Karpas-422 (cell line): ENCODE results near the gene BNIP3. TPM values are rescaled to one million over a fixed set of nuclear protein-coding genes. Genes with fewer than 3 reads are reported as not detected.

Experiments used
- DNase-seq: peaks from one replicate; pipeline ENCODE4 v3.0.0-alpha.2; 2015
- H2AFZ ChIP-seq: fragments of 200-600 bp; sonication (generic); 2 replicates; pipeline ENCODE4 v1.6.1; 2014; ENCODE audit warnings: antibody characterized with exemption, low read length, mixed read lengths
- H3K27ac ChIP-seq: fragments of 200-600 bp; sonication (generic); 2 replicates; pipeline ENCODE4 v1.5.1; 2014; ENCODE audit warnings: mild to moderate bottlenecking, low read length, moderate library complexity
- H3K27me3 ChIP-seq: fragments of 200-600 bp; sonication (generic); 2 replicates; pipeline ENCODE4 v1.6.1; 2014; ENCODE audit warnings: low read length, mixed read lengths
- H3K36me3 ChIP-seq: fragments of 200-600 bp; sonication (generic); 2 replicates; pipeline ENCODE4 v1.6.1; 2014; ENCODE audit warnings: low read length, mixed read lengths; ENCODE audit not compliant: insufficient read depth
- H3K4me1 ChIP-seq: fragments of 200-600 bp; sonication (generic); 2 replicates; pipeline ENCODE4 v1.6.1; 2014; ENCODE audit warnings: mild to moderate bottlenecking, low read length, mixed read lengths
- H3K4me2 ChIP-seq: fragments of 200-600 bp; sonication (generic); 2 replicates; pipeline ENCODE4 v1.6.1; 2014; ENCODE audit warnings: low read length, low read depth, mild to moderate bottlenecking; ENCODE audit not compliant: poor library complexity, severe bottlenecking
- H3K4me3 ChIP-seq: fragments of 200-600 bp; sonication (generic); 2 replicates; pipeline ENCODE4 v1.5.1; 2014; ENCODE audit warnings: mild to moderate bottlenecking, antibody characterized with exemption, low read length, mixed read lengths
- H3K79me2 ChIP-seq: fragments of 200-600 bp; sonication (generic); 2 replicates; pipeline ENCODE4 v1.6.1; 2014; ENCODE audit warnings: mild to moderate bottlenecking, low read length, mixed read lengths
- H3K9ac ChIP-seq: fragments of 200-600 bp; sonication (generic); 2 replicates; pipeline ENCODE4 v1.6.0; 2014; ENCODE audit warnings: low read length
- H3K9me2 ChIP-seq: fragments of 200-600 bp; sonication (generic), shearing (Covaris generic); replicated peaks from 2 replicates; pipeline ENCODE4 v1.6.0; 2014; ENCODE audit warnings: mild to moderate bottlenecking, low read length, moderate library complexity; ENCODE audit not compliant: insufficient read depth
- H3K9me3 ChIP-seq: fragments of 300-700, 200-600 bp; sonication (generic); 2 replicates; pipeline ENCODE4 v1.6.1; 2014; ENCODE audit warnings: low read length, mixed read lengths
- H4K20me1 ChIP-seq: fragments of 200-600 bp; sonication (generic); 2 replicates; pipeline ENCODE4 v1.6.1; 2014; ENCODE audit warnings: mild to moderate bottlenecking, antibody characterized with exemption, low read length, low read depth; ENCODE audit not compliant: insufficient read depth
- total RNA-seq: library from RNA; depleted of rRNA; stranded (reverse); fragments of >200 nt; shearing (Covaris generic); gene quantifications from 2 replicates; pipeline ENCODE4 v1.2.3, GENCODE V29; 2014; ENCODE audit warnings: low replicate concordance; rRNA removed

BNIP3 gene
- total RNA-seq = not detected in 2 replicates

- no peak within 1 kb of the TSS for H3K27ac ChIP-seq
- no peaks in the 10 kb centered on the region for H3K27me3 ChIP-seq
- DNase-seq = no peak
- no peaks in the 10 kb centered on the region for H3K36me3 ChIP-seq
- H3K4me3 ChIP-seq = no peak within 1 kb of the TSS
- no peak within 1 kb of the TSS for H3K9ac ChIP-seq
- no peaks in the 10 kb centered on the region for H3K9me3 ChIP-seq
- H3K79me2 ChIP-seq = no peaks in the 10 kb centered on the region
- no peaks in the 10 kb centered on the region for H3K4me1 ChIP-seq
- no peak within 1 kb of the TSS for H2AFZ ChIP-seq
- no peaks in the 10 kb centered on the region for H4K20me1 ChIP-seq
- no peaks in the 10 kb centered on the region for H3K9me2 ChIP-seq
- H3K4me2 ChIP-seq = no peak within 1 kb of the TSS
Measured at GRCh38 chr10:131981429-131982184, at the start of gene BNIP3. BNIP3 (minus strand) TSS chr10:131981923; CDS start chr10:131981806, 117 bp downstream.

DNA sequence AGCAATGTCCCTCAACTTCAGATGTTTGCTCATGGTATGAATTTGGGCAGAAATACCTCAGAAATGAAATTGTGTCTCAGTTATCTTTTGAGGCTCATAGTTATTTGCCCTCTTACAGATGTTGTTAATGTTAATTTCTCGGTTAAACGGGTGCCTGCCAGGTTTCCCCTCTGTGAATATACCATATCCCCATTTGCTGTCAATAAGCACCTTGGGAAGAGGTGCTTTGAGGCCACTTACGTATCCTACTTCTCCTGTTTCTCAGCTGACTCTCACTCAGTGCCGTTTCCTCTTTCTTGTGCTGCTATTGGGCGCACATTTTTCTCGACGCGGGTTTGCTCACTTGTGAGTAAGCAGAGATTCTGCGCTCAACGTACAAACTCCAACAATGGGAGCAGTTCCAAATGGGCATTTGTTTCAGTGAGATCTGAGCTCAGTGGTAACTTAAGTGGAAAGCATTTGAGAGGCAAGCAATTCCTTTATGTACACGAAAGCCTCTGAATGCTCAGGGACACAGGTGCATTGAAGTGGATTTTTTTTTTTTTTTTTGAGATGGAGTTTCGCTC lies 49.3 kb upstream of the BNIP3 start:
- H4K20me1 ChIP-seq = no peaks in the 10 kb centered on the region
- no peak overlapping the region for H3K9ac ChIP-seq
- no peaks in the 10 kb centered on the region for H3K36me3 ChIP-seq
- no peaks in the 10 kb centered on the region for H3K9me3 ChIP-seq
- no peak for DNase-seq
- H3K4me1 ChIP-seq = no peaks in the 10 kb centered on the region
- H3K4me3 ChIP-seq = no peak overlapping the region
- no peaks in the 10 kb centered on the region for H3K27me3 ChIP-seq
- H3K79me2 ChIP-seq = no peaks in the 10 kb centered on the region
- no peaks in the 10 kb centered on the region for H3K9me2 ChIP-seq
- H2AFZ ChIP-seq = no peak overlapping the region
- no peak overlapping the region for H3K4me2 ChIP-seq
- H3K27ac ChIP-seq = no peak overlapping the region

DNA sequence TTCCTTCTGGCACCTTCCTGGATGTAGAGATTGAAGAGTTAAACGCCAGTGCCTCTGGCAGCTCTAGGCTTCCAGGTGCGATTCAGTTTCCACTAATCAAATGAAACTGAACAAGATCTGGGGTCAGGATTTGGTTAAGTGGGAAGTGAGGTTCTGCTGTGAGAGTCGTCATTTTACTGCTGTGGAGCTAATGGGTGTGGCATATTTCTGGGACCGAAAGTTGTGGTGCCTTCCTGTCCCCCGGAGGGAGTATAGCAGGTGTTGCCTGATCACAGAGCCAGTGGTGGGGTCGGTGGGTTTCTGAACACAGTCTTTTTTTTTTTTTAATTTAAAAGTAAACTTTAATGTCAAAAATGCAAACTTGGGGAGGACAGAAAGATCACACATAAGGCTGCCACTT lies 47.0 kb upstream of the BNIP3 start:
- Histone ChIP-seq H4K20me1 (0 out of 2 replicates have a peak, but pooled peaks cover 2% of the 10 kb centered on the region), H3K9me3 (no peaks in the 10 kb centered on the region), H3K27ac (no peak overlapping the region), H3K4me2 (no peak overlapping the region), H3K9ac (no peak overlapping the region), H3K79me2 (no peaks in the 10 kb centered on the region), H3K36me3 (no peaks in the 10 kb centered on the region), H3K9me2 (no peaks in the 10 kb centered on the region), H2AFZ (no peak overlapping the region), H3K4me3 (no peak overlapping the region), H3K27me3 (no peaks in the 10 kb centered on the region), H3K4me1 (no peaks in the 10 kb centered on the region)
- DNase-seq = no peak

- H3K4me1 ChIP-seq = no peaks in the 10 kb centered on the region
- H2AFZ ChIP-seq = no peak overlapping the region
- H3K27me3 ChIP-seq = no peaks in the 10 kb centered on the region
- DNase-seq = no peak
- H3K79me2 ChIP-seq = no peaks in the 10 kb centered on the region
- no peaks in the 10 kb centered on the region for H3K36me3 ChIP-seq
- H3K4me2 ChIP-seq = no peak overlapping the region
- no peaks in the 10 kb centered on the region for H3K9me3 ChIP-seq
- H3K9me2 ChIP-seq = no peaks in the 10 kb centered on the region
- 0 out of 2 replicates have a peak, but pooled peaks cover 2% of the 10 kb centered on the region for H4K20me1 ChIP-seq
- H3K27ac ChIP-seq = no peak overlapping the region
- no peak overlapping the region for H3K4me3 ChIP-seq
- no peak overlapping the region for H3K9ac ChIP-seq
Measured at GRCh38 chr10:132027423-132027983, 45.8 kb upstream of the BNIP3 start.

GRCh38 chr10:132023092-132023811 lies 41.5 kb upstream of the BNIP3 start:
- Histone ChIP-seq H3K9me2 (no peaks in the 10 kb centered on the region), H2AFZ (no peak overlapping the region), H3K4me3 (no peak overlapping the region), H3K27ac (no peak overlapping the region), H3K36me3 (no peaks in the 10 kb centered on the region), H3K9me3 (no peaks in the 10 kb centered on the region), H4K20me1 (0 out of 2 replicates have a peak, but pooled peaks cover 2% of the 10 kb centered on the region), H3K9ac (no peak overlapping the region), H3K79me2 (no peaks in the 10 kb centered on the region), H3K4me1 (no peaks in the 10 kb centered on the region), H3K4me2 (no peak overlapping the region), H3K27me3 (no peaks in the 10 kb centered on the region)
- peak; percentile 85 for DNase-seq

GRCh38 chr10:132022241-132022640 lies 40.5 kb upstream of the BNIP3 start:
- Histone ChIP-seq H3K79me2 (no peaks in the 10 kb centered on the region), H2AFZ (no peak overlapping the region), H4K20me1 (0 out of 2 replicates have a peak, but pooled peaks cover 2% of the 10 kb centered on the region), H3K27ac (no peak overlapping the region), H3K9me3 (no peaks in the 10 kb centered on the region), H3K9ac (no peak overlapping the region), H3K4me3 (no peak overlapping the region), H3K27me3 (no peaks in the 10 kb centered on the region), H3K4me1 (no peaks in the 10 kb centered on the region), H3K9me2 (no peaks in the 10 kb centered on the region), H3K36me3 (no peaks in the 10 kb centered on the region), H3K4me2 (no peak overlapping the region)
- DNase-seq = no peak

- Histone ChIP-seq H3K36me3 (no peaks in the 10 kb centered on the region), H3K4me2 (no peak overlapping the region), H2AFZ (no peak overlapping the region), H3K27ac (no peak overlapping the region), H3K4me3 (no peak overlapping the region), H3K9ac (no peak overlapping the region), H3K9me2 (no peaks in the 10 kb centered on the region), H3K79me2 (no peaks in the 10 kb centered on the region), H3K27me3 (no peaks in the 10 kb centered on the region), H3K4me1 (no peaks in the 10 kb centered on the region), H4K20me1 (0 out of 2 replicates have a peak, but pooled peaks cover 2% of the 10 kb centered on the region), H3K9me3 (no peaks in the 10 kb centered on the region)
- DNase-seq = no peak
Measured at GRCh38 chr10:132021504-132022143, 39.9 kb upstream of the BNIP3 start.
